PFSK-1 (cell line): ENCODE data around the gene RGS4.

Experiments used
- FOXP2 ChIP-seq: optimal IDR thresholded peaks from 2 replicates; pipeline ENCODE3; 2011; ENCODE audit warnings: borderline replicate concordance, control low read depth, inconsistent platforms; ENCODE audit not compliant: insufficient read depth; ENCODE audit errors: extremely low read length, extremely low read depth
- POLR2AphosphoS5 ChIP-seq: IDR thresholded peaks from 2 replicates; pipeline ENCODE4 v1.6.1; 2012; ENCODE audit warnings: low read depth, mild to moderate bottlenecking, control low read depth, low read length, moderate library complexity
- SIN3A ChIP-seq: IDR thresholded peaks from 2 replicates; pipeline ENCODE4 v1.6.1; 2012; ENCODE audit warnings: mild to moderate bottlenecking, low read length, moderate library complexity, borderline replicate concordance; ENCODE audit not compliant: insufficient read depth
- TAF1 ChIP-seq: IDR thresholded peaks from 2 replicates; pipeline ENCODE4 v1.6.1; 2012; ENCODE audit warnings: low read length, control low read depth, borderline replicate concordance; ENCODE audit not compliant: insufficient read depth
- TF ChIP-seq, protein P1 (sequence below), 2 experiments: IDR thresholded peaks; 2 replicates each; pipeline versions ENCODE4 v1.6.1 to v1.8.0; 2011 to 2012; ENCODE audit warnings: low read depth in 2 of 2, low read length in 2 of 2, control low read depth in 1 of 2, inconsistent platforms in 1 of 2, mild to moderate bottlenecking in 1 of 2, moderate library complexity in 1 of 2; ENCODE audit not compliant: insufficient read depth in 1 of 2

RGS4 gene

DNA sequence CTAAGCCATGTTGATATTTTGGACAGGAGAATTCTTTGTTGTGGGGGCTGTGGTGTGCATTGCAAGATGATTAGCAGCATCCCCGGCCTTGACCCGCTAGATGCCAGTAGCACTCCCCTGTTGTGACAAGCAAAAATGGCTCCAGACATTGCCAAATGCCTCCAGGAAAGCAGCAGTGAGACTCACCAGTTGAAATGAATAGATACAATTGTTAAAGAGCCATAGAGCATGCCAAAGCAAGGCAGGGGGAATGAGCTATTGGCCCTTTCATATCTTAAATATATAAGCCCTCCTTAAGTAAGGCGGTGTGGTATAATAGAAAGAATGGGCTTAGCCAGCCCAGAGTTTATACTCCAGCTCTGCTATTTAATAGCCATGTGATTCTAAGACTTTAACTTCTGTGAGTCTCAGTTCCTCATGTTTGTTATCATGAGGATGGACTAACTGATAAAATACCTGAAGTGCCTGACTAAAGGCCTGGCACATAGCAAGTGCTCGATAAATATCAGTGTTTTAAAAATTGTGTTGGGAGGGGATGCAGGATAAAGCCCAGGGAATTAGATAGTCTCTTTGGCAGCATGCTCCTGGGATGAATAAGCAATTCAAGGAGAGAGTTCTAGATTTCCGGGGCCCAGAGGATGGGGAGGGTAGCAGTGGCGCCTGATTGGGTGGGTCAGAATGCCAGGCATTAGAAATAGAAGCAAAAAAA is 21.1 kb upstream of the RGS4 start:
- TF ChIP-seq POLR2AphosphoS5 (no peak), FOXP2 (no peak), SIN3A (no peak), TAF1 (no peak)
- TF ChIP-seq, protein P1, sequence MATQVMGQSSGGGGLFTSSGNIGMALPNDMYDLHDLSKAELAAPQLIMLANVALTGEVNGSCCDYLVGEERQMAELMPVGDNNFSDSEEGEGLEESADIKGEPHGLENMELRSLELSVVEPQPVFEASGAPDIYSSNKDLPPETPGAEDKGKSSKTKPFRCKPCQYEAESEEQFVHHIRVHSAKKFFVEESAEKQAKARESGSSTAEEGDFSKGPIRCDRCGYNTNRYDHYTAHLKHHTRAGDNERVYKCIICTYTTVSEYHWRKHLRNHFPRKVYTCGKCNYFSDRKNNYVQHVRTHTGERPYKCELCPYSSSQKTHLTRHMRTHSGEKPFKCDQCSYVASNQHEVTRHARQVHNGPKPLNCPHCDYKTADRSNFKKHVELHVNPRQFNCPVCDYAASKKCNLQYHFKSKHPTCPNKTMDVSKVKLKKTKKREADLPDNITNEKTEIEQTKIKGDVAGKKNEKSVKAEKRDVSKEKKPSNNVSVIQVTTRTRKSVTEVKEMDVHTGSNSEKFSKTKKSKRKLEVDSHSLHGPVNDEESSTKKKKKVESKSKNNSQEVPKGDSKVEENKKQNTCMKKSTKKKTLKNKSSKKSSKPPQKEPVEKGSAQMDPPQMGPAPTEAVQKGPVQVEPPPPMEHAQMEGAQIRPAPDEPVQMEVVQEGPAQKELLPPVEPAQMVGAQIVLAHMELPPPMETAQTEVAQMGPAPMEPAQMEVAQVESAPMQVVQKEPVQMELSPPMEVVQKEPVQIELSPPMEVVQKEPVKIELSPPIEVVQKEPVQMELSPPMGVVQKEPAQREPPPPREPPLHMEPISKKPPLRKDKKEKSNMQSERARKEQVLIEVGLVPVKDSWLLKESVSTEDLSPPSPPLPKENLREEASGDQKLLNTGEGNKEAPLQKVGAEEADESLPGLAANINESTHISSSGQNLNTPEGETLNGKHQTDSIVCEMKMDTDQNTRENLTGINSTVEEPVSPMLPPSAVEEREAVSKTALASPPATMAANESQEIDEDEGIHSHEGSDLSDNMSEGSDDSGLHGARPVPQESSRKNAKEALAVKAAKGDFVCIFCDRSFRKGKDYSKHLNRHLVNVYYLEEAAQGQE (IDR thresholded peaks at IDR 0.05; ENCODE audit: insufficient read depth in 1 of 2, low read depth in 2 of 2, low read length in 2 of 2): no peak

DNA sequence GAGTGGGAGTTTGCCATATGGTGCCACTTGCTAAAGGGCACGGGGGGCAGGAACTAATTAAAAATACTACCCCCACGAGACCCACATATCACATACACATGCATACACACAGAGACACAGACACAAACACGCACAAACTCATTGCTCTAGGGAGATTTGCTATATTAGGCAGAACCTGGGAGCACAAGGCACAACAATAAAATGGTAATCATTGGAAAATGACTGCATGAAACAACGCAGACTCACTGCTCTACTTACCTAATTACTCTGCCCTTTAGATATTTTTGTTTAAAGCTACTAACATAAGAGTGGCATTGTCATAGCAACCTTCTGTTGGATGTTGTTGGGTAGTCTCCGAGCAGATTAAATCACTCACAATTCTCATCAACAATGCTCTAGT is 20.3 kb upstream of the RGS4 start:
- TF ChIP-seq SIN3A (no peak), TAF1 (no peak)
- TF ChIP-seq, protein P1 (IDR thresholded peaks at IDR 0.05; ENCODE audit: insufficient read depth in 1 of 2, low read depth in 2 of 2, low read length in 2 of 2): no peak

DNA sequence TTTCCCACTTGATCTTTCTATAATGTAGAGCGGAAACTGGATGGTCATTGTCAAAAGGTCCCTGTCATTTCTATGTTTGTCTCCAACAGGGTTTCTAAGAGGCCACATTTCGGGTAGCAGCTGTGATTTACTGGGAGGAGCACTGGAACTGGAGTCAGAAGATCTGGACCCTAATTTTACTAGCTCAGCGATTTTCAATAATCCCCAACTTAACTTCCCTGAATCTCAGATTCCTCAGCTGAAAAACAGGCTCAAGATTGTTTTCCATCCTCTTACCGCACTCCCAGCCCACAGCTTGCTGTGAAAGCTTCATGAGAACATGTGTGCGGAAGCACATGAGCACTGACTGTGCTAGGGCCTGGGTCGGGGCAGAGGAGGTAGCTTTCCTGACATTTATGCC is 19.9 kb upstream of the RGS4 start:
- TF ChIP-seq FOXP2 (no peak), SIN3A (no peak), POLR2AphosphoS5 (no peak), TAF1 (no peak)
- TF ChIP-seq, protein P1 (IDR thresholded peaks at IDR 0.05; ENCODE audit: insufficient read depth in 1 of 2, low read depth in 2 of 2, low read length in 2 of 2): no peak

DNA sequence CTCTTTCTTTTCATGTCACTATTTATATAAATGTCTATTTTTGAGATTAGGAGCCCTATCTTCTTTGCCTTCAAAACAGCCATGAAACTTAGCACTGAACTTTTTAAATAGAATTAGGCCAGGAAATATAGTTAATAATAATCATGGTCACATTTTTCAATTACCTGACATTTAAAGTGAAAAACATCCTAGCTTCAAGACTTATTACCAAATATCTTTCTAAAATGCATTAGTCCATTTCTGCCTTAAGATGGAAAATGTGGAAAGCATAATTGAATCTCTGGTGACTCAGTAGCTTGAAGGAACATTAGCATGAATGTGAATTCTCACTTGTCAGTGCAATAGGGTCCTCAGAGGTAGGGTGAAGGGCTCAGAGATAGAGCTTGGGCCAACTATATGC is 18.7 kb upstream of the RGS4 start:
- TF ChIP-seq TAF1: no peak
- TF ChIP-seq POLR2AphosphoS5: no peak
- TF ChIP-seq, protein P1 (IDR thresholded peaks at IDR 0.05; ENCODE audit: insufficient read depth in 1 of 2, low read depth in 2 of 2, low read length in 2 of 2): no peak
- no peak for TF ChIP-seq SIN3A
- no peak for TF ChIP-seq FOXP2

DNA sequence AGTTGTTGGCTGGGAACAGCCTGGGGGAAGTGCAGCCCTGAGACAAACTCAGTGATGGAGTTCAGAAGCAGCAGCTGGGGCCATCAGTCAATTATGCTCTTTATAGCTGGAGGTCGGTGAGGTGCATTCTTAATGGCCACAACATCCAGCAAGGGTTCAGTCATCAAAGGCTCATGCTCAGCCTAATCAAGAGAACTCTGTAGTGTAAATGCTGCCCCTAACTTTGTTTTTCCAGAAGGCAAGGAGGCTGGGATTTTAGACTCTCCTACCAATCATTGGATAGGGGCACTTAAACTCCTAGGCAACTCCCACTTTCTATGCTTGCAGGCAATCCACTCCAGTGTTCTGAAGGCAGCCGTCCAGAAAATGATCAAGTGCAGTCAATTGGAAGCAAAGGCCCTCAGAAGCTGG is 15.0 kb upstream of the RGS4 start:
- TF ChIP-seq TAF1 (no peak), SIN3A (no peak), POLR2AphosphoS5 (no peak), FOXP2 (no peak)
- TF ChIP-seq, protein P1 (IDR thresholded peaks at IDR 0.05; ENCODE audit: insufficient read depth in 1 of 2, low read depth in 2 of 2, low read length in 2 of 2): no peak
